HepG2 (cell line): ENCODE results near the gene KLF5. TPM values are rescaled to one million over a fixed set of nuclear protein-coding genes. Genes with fewer than 3 reads are reported as not detected.
A peak's percentile ranks its signal among the peaks of the same experiment; 100 is the strongest.

Source experiments
- ATAC-seq: fragments of 200-7000 bp; cut with Tn5 transposase; 3 replicates; pipeline ENCODE4 v1.9.1; 2020; ENCODE audit warnings: mild to moderate bottlenecking, moderate library complexity
- BruUV-seq: library from RNA; stranded (reverse); fragments of 400-500 nt; replicated peaks from 2 replicates; lab custom pipeline; 2021; lab: Mats Ljungman, UMichigan
- CTCF ChIA-PET: fragments of 300-600 bp; formaldehyde crosslinking; extraction: SDS; loops from one replicate; lab custom pipeline; 2021; ENCODE audit warnings: low total read pairs, inconsistent platforms, low intra/inter-chr PET ratio; lab: Yijun Ruan, JAX
- POLR2A ChIA-PET: fragments of 350-600 bp; sonication (Branson Sonifier 250); formaldehyde crosslinking; loops from one replicate; lab custom pipeline; 2020; ENCODE audit warnings: antibody characterized with exemption, inconsistent platforms; lab: Yijun Ruan, JAX
- DNase-seq: peaks from one replicate; pipeline ENCODE4 v3.0.0-alpha.2; 2015; ENCODE audit warnings: low spot score
- FAIRE-seq: peaks from 3 replicates; lab custom pipeline; 2011; peaks lifted over from hg19 to GRCh38; lab: Jason Lieb, UNC
- H2AFZ ChIP-seq: one replicate; pipeline ENCODE4 v1.6.1; 2011; ENCODE audit warnings: low read length, inconsistent platforms
- H3K27ac ChIP-seq: fragments of 300-600 bp; 3 replicates; pipeline ENCODE4 v1.8.0; 2011; ENCODE audit warnings: mixed run types, mild to moderate bottlenecking, mixed read lengths, low read length, inconsistent platforms; ENCODE audit not compliant: insufficient read depth; ENCODE audit errors: extremely low read length
- H3K27me3 ChIP-seq, 2 experiments: fragments of 200-600 bp in 1 of 2; 2 replicates in 1 of 2; 3 replicates in 1 of 2; pipeline versions ENCODE4 v1.6.0 to v1.8.0; 2011; ENCODE audit warnings: low read length in 2 of 2, mild to moderate bottlenecking in 2 of 2, moderate library complexity in 2 of 2, inconsistent platforms in 1 of 2; ENCODE audit not compliant: insufficient read depth in 2 of 2, control insufficient read depth in 1 of 2
- H3K36me3 ChIP-seq, 2 experiments: fragments of 200-600 bp in 1 of 2; replicated peaks in 1 of 2; 2 replicates in 1 of 2; 3 replicates in 1 of 2; pipeline versions ENCODE4 v1.5.1 to v1.8.0; 2011; ENCODE audit warnings: low read length in 2 of 2, inconsistent platforms in 1 of 2; ENCODE audit not compliant: insufficient read depth in 2 of 2, control insufficient read depth in 1 of 2
- H3K4me1 ChIP-seq: 2 replicates; pipeline ENCODE4 v1.5.1; 2012; ENCODE audit warnings: low read length, inconsistent platforms; ENCODE audit not compliant: insufficient read depth
- H3K4me2 ChIP-seq: 2 replicates; pipeline ENCODE4 v1.6.0; 2011; ENCODE audit warnings: low read depth, low read length, inconsistent platforms
- H3K4me3 ChIP-seq, 3 experiments: fragments of 200-600 bp in 1 of 3; sonication (generic), shearing (Covaris generic) in 1 of 3; replicated peaks in 1 of 3; 2 replicates each; pipeline ENCODE4 v1.5.1; 2011 to 2016; ENCODE audit warnings: low read length in 3 of 3, inconsistent platforms in 2 of 3, low read depth in 2 of 3, mild to moderate bottlenecking in 2 of 3, control low read depth in 1 of 3, mixed read lengths in 1 of 3; ENCODE audit not compliant: insufficient read depth in 1 of 3
- H3K79me2 ChIP-seq: one replicate; pipeline ENCODE4 v1.6.1; 2011; ENCODE audit warnings: low read length, inconsistent platforms; ENCODE audit not compliant: insufficient read depth
- H3K9ac ChIP-seq: 2 replicates; pipeline ENCODE4 v1.6.0; 2011; ENCODE audit warnings: mild to moderate bottlenecking, low read depth, low read length, inconsistent platforms; ENCODE audit not compliant: insufficient read depth
- H3K9me3 ChIP-seq: 2 replicates; pipeline ENCODE4 v1.5.1; 2012; ENCODE audit warnings: mild to moderate bottlenecking, low read length
- H4K20me1 ChIP-seq: 2 replicates; pipeline ENCODE4 v1.6.0; 2011; ENCODE audit warnings: inconsistent platforms, mild to moderate bottlenecking, low read length, moderate library complexity; ENCODE audit not compliant: insufficient read depth
- BCL6 ChIP-seq: IDR thresholded peaks from 2 replicates; pipeline ENCODE4 v1.6.1; 2016; ENCODE audit warnings: missing genetic modification reagents, missing compliant biosample characterization
- FOXP1 ChIP-seq, 2 experiments: fragments of 450-650 bp in 1 of 2; IDR thresholded peaks; 2 replicates each; pipeline ENCODE4 v1.6.1; 2017 to 2018; ENCODE audit warnings: antibody characterized with exemption in 1 of 2
- KDM3A ChIP-seq: IDR thresholded peaks from 2 replicates; pipeline ENCODE4 v1.6.1; 2018; ENCODE audit warnings: low read depth, missing compliant biosample characterization
- SOX13 ChIP-seq, 3 experiments: fragments of 450-650 bp in 1 of 3; sonication (generic) in 1 of 3; formaldehyde crosslinking in 1 of 3; IDR thresholded peaks in 2 of 3; conservative IDR thresholded peaks in 1 of 3; 2 replicates each; pipeline versions ENCODE4 v1.5.0 to v1.6.1; 2016 to 2020; ENCODE audit warnings: antibody characterized with exemption in 1 of 3, mild to moderate bottlenecking in 1 of 3, missing compliant biosample characterization in 1 of 3, missing genetic modification reagents in 1 of 3, moderate library complexity in 1 of 3
- SOX5 ChIP-seq: IDR thresholded peaks from 2 replicates; pipeline ENCODE4 v1.6.1; 2016; ENCODE audit warnings: borderline replicate concordance
- TCF7 ChIP-seq: sonication (generic); IDR thresholded peaks from 2 replicates; pipeline ENCODE4 v1.6.1; 2016; ENCODE audit warnings: antibody characterized with exemption, low read depth
- ZNF546 ChIP-seq: sonication (generic); formaldehyde crosslinking; conservative IDR thresholded peaks from 2 replicates; pipeline ENCODE4 v1.8.1; 2023; ENCODE audit warnings: mild to moderate bottlenecking, missing genetic modification reagents
- in situ Hi-C: cut with HindIII; loops from 2 replicates; pipeline ENCODE4 v1.10.0; 2017; ENCODE audit warnings: low pct_unique_long_range_greater_than_20kb; ENCODE audit not compliant: extremely low pct_ligation_motif_present
- intact Hi-C: fragments of 100-400 bp; cut with micrococcal nuclease; formaldehyde crosslinking; loops from one replicate; pipeline ENCODE4 v1.10.0; 2022; ENCODE audit not compliant: unreplicated experiment
- polyA plus RNA-seq, 8 experiments: library from polyadenylated mRNA; depleted of rRNA in 3 of 8; stranded (reverse) in 7 of 8; unstranded in 1 of 8; fragments of >200 nt; fragmentation: Illumina TruSeq in 4 of 8; extraction: Trizol in 4 of 8; gene quantifications; 2 replicates each; pipeline versions ENCODE4 v1.2.1 to v1.2.3, GENCODE V29; 2011 to 2016; ENCODE audit warnings: low read depth in 4 of 8, missing spikeins in 1 of 8, mixed read lengths in 1 of 8; ENCODE audit not compliant: insufficient read depth in 1 of 8
- total RNA-seq, 5 experiments: library from RNA; depleted of rRNA; stranded (reverse); fragments of >200 nt; fragmentation: Illumina TruSeq; extraction: Trizol; gene quantifications; 2 replicates each; pipeline ENCODE4 v1.2.3, GENCODE V29; 2016; ENCODE audit warnings: low read depth in 1 of 5
- TF ChIP-seq, protein P1 (sequence below): sonication (generic); formaldehyde crosslinking; IDR thresholded peaks from 2 replicates; pipeline ENCODE4 v1.5.0; 2020; ENCODE audit warnings: missing genetic modification reagents
- TF ChIP-seq, protein P2 (sequence below): sonication (generic); formaldehyde crosslinking; IDR thresholded peaks from 2 replicates; pipeline ENCODE4 v1.5.1; 2020; ENCODE audit warnings: missing genetic modification reagents, mild to moderate bottlenecking, borderline replicate concordance

The KLF5 gene
- total and polyA plus RNA-seq, 2 of the 13 experiments (the other 11 are each of a cell fraction or from before 2014, with no cell fraction given) = 1.7 to 9.2 TPM

DNA sequence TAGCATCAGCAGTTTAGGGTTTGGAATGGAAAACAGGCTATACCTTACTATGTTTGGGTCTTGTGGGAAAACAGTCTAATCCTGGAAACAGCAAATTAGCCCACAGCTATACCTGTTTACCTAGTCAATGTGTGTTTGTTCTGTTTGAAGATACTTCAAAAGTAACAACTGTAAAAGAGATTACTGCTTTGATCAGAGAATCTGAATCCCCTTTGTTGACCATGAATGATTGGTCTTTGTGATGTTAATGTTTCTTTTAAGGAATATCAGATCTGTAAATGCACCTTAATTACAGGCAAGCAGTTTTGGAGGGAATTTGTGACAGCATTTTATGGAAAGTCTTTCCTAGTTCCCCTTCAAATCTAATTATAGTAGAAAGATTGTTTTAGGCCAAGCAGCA, 20.7 kb upstream of the KLF5 start:
- ChIA-PET CTCF (no interaction called here), POLR2A (no interaction called here)
- intact Hi-C loops = no loop called here
- Histone ChIP-seq H3K9ac (no peak overlapping the region), H3K4me2 (no peak overlapping the region), H3K79me2 (no peaks in the 10 kb centered on the region), H3K36me3 (no peaks in the 10 kb centered on the region), H3K27ac (no peak overlapping the region)
- FAIRE-seq = no peak
- BruUV-seq = no TSS peak
- TF ChIP-seq SOX13 (IDR thresholded peaks at IDR 0.05) (no peak), SOX13 (CRISPR knock-in tag; conservative IDR thresholded peaks at IDR 0.05 in 1 of 2, IDR thresholded peaks at IDR 0.05 in 1 of 2) (peak in 1 of 2 experiments; percentile 36; a peak in 1 of 4 replicates), KDM3A (CRISPR knock-in tag) (no peak), BCL6 (CRISPR knock-in tag) (peak; percentile 42), FOXP1 (IDR thresholded peaks at IDR 0.05) (no peak), FOXP1 (CRISPR knock-in tag; IDR thresholded peaks at IDR 0.05) (peak; percentile 22; the same call in 1 of the 2 replicates), TCF7 (peak; percentile 50; the same call in 1 of the 2 replicates), SOX5 (CRISPR knock-in tag) (peak; percentile 35; the same call in 1 of the 2 replicates), ZNF546 (CRISPR knock-in tag) (no peak)
- TF ChIP-seq, protein P1, sequence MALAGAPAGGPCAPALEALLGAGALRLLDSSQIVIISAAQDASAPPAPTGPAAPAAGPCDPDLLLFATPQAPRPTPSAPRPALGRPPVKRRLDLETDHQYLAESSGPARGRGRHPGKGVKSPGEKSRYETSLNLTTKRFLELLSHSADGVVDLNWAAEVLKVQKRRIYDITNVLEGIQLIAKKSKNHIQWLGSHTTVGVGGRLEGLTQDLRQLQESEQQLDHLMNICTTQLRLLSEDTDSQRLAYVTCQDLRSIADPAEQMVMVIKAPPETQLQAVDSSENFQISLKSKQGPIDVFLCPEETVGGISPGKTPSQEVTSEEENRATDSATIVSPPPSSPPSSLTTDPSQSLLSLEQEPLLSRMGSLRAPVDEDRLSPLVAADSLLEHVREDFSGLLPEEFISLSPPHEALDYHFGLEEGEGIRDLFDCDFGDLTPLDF = no peak
- TF ChIP-seq, protein P2, sequence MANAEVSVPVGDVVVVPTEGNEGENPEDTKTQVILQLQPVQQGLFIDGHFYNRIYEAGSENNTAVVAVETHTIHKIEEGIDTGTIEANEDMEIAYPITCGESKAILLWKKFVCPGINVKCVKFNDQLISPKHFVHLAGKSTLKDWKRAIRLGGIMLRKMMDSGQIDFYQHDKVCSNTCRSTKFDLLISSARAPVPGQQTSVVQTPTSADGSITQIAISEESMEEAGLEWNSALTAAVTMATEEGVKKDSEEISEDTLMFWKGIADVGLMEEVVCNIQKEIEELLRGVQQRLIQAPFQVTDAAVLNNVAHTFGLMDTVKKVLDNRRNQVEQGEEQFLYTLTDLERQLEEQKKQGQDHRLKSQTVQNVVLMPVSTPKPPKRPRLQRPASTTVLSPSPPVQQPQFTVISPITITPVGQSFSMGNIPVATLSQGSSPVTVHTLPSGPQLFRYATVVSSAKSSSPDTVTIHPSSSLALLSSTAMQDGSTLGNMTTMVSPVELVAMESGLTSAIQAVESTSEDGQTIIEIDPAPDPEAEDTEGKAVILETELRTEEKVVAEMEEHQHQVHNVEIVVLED = no peak
- TF ChIP-seq, all 625 proteins: peak for 5
- Histone ChIP-seq H3K4me1 (peaks cover 17% of the 10 kb centered on the region), H4K20me1 (no peaks in the 10 kb centered on the region), H2AFZ (no peak overlapping the region), H3K27me3 (no peaks in the 10 kb centered on the region), H3K9me3 (no peaks in the 10 kb centered on the region), H3K4me3 (no peak overlapping the region)
- ATAC-seq = no peak
- DNase-seq = no peak
- in situ Hi-C loops = no loop called here
